ENCODE measurements around the gene HTRA3. TPM values are rescaled to one million over a fixed set of nuclear protein-coding genes. Genes with fewer than 3 reads are reported as not detected.

HTRA3 gene
- total RNA-seq, 2 experiments from 2014 or later = not detected

DNA sequence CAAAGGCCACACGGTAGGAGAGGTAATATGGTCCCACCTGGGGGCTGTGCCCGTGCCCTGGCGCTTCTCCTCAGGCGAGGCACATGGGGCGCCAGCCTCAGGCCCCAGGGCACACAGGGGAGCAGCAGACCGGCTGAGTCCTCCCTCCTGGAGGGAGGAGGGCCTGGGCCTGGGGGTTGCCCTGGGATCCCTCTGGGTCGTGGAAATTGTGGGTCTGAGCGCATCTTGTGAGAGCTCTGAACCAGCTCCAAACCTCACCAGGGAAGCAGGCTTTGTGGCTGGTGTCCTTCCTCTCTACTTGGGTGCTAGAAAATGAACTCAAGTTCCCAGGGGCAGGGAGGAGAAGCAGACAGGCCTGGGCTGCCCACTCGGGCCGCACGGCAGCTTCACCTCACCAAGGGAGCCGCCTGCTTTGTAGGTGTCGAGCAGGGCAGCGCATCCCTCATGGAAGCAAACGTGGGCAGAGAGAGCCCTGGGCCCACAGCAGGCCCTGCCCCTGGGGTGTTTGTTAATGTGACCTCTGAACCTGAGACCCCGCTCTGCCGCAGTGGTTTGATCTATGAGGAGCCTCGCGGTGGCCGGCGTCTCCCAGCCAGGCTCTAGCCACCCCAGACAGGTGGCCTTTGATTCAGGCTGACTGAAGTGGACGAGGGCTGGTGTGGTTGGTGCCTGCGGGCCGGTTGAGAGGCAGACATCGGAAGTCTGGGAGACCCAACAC, 10.8 kb downstream of the HTRA3 start:
- DNase-seq (no peak), ATAC-seq (no peak)
- intact Hi-C loops (cut with DNase I, micrococcal nuclease) = no loop called here
- CTCF ChIA-PET = interaction anchor here (0.6 to 0.7 kb wide), 2 partner anchors 48 to 55 kb away, joined by 3 read pairs; no protein-coding TSS in a partner anchor
- no peaks in the 10 kb centered on the region for H3K9me3 Mint-ChIP-seq (ENCODE audit: low read depth)
- POLR2A ChIA-PET = no interaction called here
- H3K4me1 Mint-ChIP-seq = no peaks in the 10 kb centered on the region
- no peak overlapping the region for H3K4me3 Mint-ChIP-seq
- H3K36me3 Mint-ChIP-seq (ENCODE audit: low read depth) = no peaks in the 10 kb centered on the region
- peaks cover 3% of the 10 kb centered on the region for H3K27me3 Mint-ChIP-seq
- no peak overlapping the region for H3K27ac Mint-ChIP-seq

DNA sequence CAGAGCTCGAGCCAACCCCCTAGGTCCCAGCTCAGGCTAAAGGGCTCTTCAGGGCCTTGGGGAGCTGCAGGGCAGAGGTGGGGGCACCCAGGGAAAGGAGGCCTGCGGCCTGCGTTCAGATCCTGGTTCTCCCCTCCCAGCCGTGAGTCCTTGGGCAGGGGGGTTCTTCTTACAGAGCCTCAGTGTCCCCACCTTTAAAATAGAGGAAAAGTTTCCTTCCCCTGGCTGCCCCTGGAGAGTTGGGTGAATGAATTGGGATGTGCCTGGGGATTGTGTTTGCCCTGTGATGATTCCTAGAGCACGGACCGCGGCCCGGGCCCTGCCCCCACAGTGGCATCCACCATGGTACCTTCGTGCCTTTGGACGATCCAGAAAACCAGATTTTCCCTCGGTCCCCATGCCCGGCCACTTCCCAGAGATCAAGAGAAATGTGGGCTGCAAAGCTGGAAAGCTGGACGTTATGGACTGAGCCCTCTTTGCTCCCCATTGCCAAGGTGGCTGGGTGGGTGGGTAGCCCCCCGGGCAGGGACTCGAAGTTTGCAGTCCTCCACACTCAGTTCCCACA, 11.4 kb downstream of the HTRA3 start:
- H3K9me3 Mint-ChIP-seq (ENCODE audit: low read depth) = no peaks in the 10 kb centered on the region
- CTCF ChIA-PET = no interaction called here

DNA sequence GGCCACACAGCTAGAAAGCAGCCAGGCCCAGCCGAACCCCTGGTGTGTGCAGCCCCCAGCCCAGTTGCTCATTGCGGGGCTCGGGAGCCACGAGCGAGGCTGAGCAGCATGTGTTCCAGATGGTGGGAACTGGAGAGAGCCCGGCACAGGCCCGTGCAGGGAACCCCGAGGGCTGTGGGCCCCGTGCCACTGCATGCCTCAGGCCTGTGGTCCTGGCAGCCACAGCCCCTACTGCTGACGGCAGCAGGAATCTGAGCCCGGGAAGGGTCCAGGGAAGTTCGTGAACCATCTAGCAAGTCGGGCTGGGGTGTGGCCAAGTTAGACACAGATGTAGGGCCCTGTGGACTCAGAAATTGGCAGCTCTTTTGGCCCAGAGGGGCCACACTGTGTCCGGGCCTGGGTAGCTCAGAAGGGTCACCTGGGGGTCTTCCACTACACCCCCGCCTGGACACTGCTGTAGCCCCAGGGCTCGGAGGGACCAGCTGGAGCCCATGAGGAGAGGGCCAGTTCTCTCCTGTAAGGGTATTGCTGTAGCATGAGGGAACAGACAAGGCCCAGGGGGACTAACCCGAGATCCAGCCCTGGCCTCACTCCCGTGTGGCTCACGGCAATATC, 12.1 kb downstream of the HTRA3 start:
- intact Hi-C loops (cut with DNase I, micrococcal nuclease) = no loop called here
- Mint-ChIP-seq H3K36me3 (ENCODE audit: low read depth) (no peaks in the 10 kb centered on the region), H3K4me3 (no peak overlapping the region), H3K27ac (no peak overlapping the region), H3K4me1 (no peaks in the 10 kb centered on the region), H3K27me3 (no peaks in the 10 kb centered on the region), H3K9me3 (ENCODE audit: low read depth) (no peaks in the 10 kb centered on the region)
- ATAC-seq = no peak
- DNase-seq = no peak
- POLR2A ChIA-PET = no interaction called here
- CTCF ChIA-PET = no interaction called here

More for the DNA sequence above, 11.4 kb downstream of the HTRA3 start:
- Mint-ChIP-seq H3K4me3 (no peak overlapping the region), H3K36me3 (ENCODE audit: low read depth) (no peaks in the 10 kb centered on the region), H3K27ac (no peak overlapping the region), H3K4me1 (no peaks in the 10 kb centered on the region), H3K27me3 (peaks cover 3% of the 10 kb centered on the region)
- intact Hi-C loops (cut with DNase I, micrococcal nuclease) = no loop called here
- ATAC-seq = no peak
- no peak for DNase-seq
- POLR2A ChIA-PET = no interaction called here

DNA sequence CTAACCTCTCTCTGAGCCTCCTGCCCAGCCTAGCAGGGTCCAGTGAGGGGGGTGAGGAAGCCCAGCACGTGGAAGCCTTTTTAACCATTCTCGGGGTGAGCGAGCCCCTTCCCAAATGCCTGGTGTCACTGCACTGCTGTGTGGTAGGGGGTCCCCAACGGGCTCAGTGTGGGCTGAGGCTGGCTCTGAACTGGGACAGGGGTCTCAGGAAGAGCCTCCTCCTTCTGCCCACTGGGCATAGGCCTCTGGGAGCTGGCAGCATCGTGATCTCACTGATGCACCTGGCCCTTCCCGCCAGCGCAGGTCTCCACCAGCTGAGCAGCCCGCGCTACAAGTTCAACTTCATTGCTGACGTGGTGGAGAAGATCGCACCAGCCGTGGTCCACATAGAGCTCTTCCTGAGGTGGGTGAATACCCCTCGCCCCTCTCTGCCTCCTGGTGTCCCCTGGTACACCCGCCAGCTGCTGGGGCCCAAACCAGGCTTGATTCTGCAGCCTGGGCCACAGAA, 12.6 kb downstream of the HTRA3 start:
- ChIA-PET CTCF (no interaction called here), POLR2A (no interaction called here)
- Mint-ChIP-seq H3K36me3 (ENCODE audit: low read depth) (no peaks in the 10 kb centered on the region), H3K9me3 (ENCODE audit: low read depth) (no peaks in the 10 kb centered on the region), H3K27me3 (no peaks in the 10 kb centered on the region), H3K4me3 (no peak overlapping the region), H3K27ac (no peak overlapping the region), H3K4me1 (no peaks in the 10 kb centered on the region)
- DNase-seq = no peak
- ATAC-seq = no peak
- intact Hi-C loops (cut with DNase I, micrococcal nuclease) = no loop called here

DNA sequence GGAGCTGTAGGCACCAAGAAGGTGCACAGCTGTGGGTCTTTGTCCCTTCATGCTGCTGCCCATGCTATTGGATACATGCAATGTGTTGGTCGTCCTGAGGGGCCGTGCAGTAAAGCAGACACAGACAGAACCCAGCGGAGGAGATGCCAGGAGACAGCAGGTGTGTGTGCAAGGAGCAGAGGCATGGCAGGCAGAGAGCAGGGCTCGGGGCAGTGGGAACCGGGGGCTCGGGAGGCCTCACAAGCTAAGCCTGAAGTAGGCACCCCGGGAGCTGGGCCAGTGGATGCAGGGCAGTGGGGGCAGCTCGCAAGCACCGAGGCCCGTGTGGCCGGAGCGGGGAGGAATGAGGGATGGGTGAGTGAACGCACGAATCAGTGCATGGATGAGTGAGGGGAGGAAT, 13.2 kb downstream of the HTRA3 start:
- Mint-ChIP-seq H3K27ac (no peak overlapping the region), H3K36me3 (ENCODE audit: low read depth) (no peaks in the 10 kb centered on the region), H3K4me3 (no peak overlapping the region), H3K27me3 (no peaks in the 10 kb centered on the region), H3K9me3 (ENCODE audit: low read depth) (no peaks in the 10 kb centered on the region), H3K4me1 (no peaks in the 10 kb centered on the region)
- ATAC-seq (no peak), DNase-seq (no peak)
- ChIA-PET POLR2A (no interaction called here), CTCF (no interaction called here)
- intact Hi-C loops (cut with DNase I, micrococcal nuclease) = no loop called here

DNA sequence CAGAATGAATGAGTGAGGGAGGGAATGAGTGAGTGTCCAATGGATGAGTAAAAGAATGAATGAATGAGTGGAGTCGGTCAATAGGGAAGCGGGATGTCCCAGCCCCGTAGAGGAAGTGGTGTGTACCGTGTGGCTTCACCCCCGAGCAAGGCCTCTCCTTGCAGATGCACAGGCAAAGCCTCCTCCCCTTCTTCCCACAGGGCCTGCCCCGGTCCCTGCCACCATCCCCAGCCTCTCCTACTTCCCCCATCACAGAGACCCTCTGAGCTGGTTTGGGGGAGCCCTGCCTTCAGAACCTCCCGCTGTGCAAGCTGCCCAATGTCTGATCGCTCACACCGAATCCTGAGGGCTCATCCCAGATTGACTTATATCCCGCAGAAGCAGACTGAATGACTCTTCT, 13.6 kb downstream of the HTRA3 start:
- no peaks in the 10 kb centered on the region for H3K36me3 Mint-ChIP-seq (ENCODE audit: low read depth)
- CTCF ChIA-PET = no interaction called here
- H3K9me3 Mint-ChIP-seq (ENCODE audit: low read depth) = no peaks in the 10 kb centered on the region
- ATAC-seq (no peak), DNase-seq (no peak)
- POLR2A ChIA-PET = no interaction called here
- H3K4me1 Mint-ChIP-seq = no peaks in the 10 kb centered on the region
- intact Hi-C loops (cut with DNase I, micrococcal nuclease) = no loop called here
- no peak overlapping the region for H3K27ac Mint-ChIP-seq
- no peak overlapping the region for H3K4me3 Mint-ChIP-seq
- no peaks in the 10 kb centered on the region for H3K27me3 Mint-ChIP-seq

DNA sequence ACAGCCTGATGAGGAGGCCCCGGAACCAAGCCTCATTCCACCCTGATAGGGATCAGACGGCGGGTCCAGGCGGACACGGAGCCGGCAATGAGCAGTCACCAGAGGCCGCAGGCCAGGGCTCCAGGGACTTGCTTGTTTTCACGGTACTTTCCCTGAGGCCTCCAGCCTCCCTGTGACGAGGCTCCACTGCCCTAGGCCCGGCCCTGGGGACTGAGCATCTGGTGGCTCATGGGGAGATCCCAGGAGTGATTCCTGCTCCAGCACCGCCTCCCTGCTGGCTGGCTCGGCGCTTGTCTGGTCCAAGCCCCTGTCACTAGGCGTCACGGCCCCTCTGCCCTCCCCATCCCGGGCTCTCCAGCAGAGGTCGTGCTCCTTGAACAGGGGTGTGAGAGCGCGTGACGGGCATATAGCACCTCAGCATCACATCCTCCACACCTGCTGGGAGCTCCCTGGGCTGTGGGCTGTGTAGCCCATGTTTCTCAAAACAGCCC, 14.1 kb downstream of the HTRA3 start:
- Mint-ChIP-seq H3K9me3 (ENCODE audit: low read depth) (no peaks in the 10 kb centered on the region), H3K4me1 (no peaks in the 10 kb centered on the region), H3K27me3 (no peaks in the 10 kb centered on the region), H3K36me3 (ENCODE audit: low read depth) (no peaks in the 10 kb centered on the region), H3K27ac (no peak overlapping the region), H3K4me3 (no peak overlapping the region)
- ChIA-PET POLR2A (no interaction called here), CTCF (no interaction called here)
- intact Hi-C loops (cut with DNase I, micrococcal nuclease) = no loop called here
- ATAC-seq = no peak
- DNase-seq = no peak

DNA sequence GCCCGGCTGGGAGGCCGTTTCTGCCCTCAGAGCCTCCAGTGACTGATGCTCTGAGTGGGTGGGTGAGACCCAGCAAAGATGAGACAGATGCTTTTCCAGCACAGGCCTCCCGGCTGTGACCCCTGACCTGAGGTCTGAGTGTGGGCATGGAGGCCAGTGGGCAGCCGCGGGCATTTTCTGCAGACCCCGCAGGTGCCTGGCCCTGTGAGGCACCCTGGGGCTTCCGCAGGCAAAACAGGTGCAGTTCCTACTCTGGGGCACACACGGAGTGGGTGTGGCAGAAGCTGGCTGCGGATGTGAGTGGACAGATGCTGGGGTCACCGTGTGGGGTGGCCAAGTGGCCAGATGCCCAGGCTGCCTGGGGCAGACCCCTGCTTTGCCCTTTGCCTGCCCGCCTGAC, 14.8 kb downstream of the HTRA3 start:
- ChIA-PET POLR2A (no interaction called here), CTCF (no interaction called here)
- ATAC-seq = no peak
- no peak overlapping the region for H3K27ac Mint-ChIP-seq
- no peak for DNase-seq
- H3K27me3 Mint-ChIP-seq = no peaks in the 10 kb centered on the region
- intact Hi-C loops (cut with DNase I, micrococcal nuclease) = no loop called here
- no peaks in the 10 kb centered on the region for H3K9me3 Mint-ChIP-seq (ENCODE audit: low read depth)
- H3K4me3 Mint-ChIP-seq = no peak overlapping the region
- no peaks in the 10 kb centered on the region for H3K36me3 Mint-ChIP-seq (ENCODE audit: low read depth)
- no peaks in the 10 kb centered on the region for H3K4me1 Mint-ChIP-seq

DNA sequence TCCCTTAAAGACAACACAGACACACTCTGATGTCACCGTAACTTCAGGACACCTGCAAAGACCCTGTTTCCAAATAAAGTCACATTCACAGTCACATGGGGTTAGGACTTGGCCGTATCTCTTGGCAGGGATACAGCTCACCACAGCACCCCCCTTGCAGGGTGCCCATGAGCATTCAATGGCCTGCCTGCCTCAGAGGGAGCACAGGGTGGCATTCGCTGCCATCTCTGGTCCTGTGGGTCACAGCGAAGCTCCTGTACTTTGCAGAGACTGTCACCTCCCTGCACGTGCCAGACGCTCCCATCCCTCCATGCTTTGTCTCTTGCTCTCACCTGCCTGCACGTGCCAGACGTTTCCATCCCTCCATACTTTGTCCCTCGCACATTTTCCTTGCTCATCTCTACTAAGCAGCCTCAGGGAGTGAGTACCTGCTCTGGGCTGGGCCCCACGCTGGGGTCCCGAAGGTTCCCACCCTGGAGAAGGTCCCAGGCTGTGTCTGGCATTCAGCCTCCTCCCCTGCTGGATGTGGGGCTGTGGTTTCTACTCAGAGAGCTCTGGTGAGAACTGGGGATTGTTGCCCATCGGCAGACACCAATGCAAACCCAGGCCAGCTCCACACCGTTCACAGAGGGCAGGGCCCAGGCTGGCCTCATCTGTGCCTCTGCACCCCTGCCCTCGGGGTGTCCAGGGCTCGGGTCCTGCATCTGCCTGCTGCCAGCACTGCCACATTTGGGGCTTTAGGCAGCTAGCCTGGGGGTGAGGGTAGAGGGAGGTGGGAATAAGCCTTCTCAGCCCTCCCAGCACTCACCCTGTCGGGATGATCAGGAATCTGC, 15.8 kb downstream of the HTRA3 start:
- no peak overlapping the region for H3K4me3 Mint-ChIP-seq
- no peaks in the 10 kb centered on the region for H3K36me3 Mint-ChIP-seq (ENCODE audit: low read depth)
- intact Hi-C loops (cut with DNase I, micrococcal nuclease) = no loop called here
- ChIA-PET CTCF (no interaction called here), POLR2A (no interaction called here)
- no peak overlapping the region for H3K27ac Mint-ChIP-seq
- H3K9me3 Mint-ChIP-seq (ENCODE audit: low read depth) = no peaks in the 10 kb centered on the region
- ATAC-seq (no peak), DNase-seq (no peak)
- H3K27me3 Mint-ChIP-seq = no peaks in the 10 kb centered on the region
- no peaks in the 10 kb centered on the region for H3K4me1 Mint-ChIP-seq

DNA sequence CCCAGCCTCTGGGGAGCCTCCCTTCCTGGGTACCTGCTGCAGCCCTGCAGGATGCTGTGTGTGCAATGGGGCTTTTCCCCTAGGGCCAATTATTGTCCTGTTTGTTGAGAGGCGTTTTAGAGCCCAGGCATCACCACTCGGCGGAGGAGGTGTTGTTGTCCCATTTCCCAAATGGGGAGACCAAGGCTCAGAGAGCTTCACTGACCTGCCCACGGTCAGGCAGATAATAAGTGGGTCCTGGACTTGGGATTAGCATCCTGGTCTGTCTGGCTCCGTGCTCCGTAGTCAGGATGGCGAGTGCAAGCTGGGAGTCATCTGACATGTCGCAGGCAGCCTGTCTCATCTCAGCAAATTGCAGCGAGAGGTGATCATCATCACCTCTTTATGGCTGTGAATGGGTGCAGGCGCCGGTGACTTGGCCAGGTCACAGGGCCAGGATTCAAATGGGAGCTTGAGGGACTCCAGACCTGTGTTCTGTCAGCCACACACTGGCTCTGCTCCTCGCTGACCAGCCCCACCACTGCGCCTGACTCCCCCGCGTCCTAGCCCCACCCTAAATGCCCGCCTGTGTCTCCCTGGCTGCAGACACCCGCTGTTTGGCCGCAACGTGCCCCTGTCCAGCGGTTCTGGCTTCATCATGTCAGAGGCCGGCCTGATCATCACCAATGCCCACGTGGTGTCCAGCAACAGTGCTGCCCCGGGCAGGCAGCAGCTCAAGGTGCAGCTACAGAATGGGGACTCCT, 16.6 kb downstream of the HTRA3 start:
- H3K27ac Mint-ChIP-seq = no peak overlapping the region
- no peak overlapping the region for H3K4me3 Mint-ChIP-seq
- H3K9me3 Mint-ChIP-seq (ENCODE audit: low read depth) = no peaks in the 10 kb centered on the region
- no peaks in the 10 kb centered on the region for H3K4me1 Mint-ChIP-seq
- ATAC-seq = no peak
- ChIA-PET CTCF (interaction anchor here (1.2 kb wide), 1 partner anchor 484 kb away, joined by 3 read pairs; no protein-coding TSS in a partner anchor), POLR2A (no interaction called here)
- intact Hi-C loops (cut with DNase I, micrococcal nuclease) = no loop called here
- no peaks in the 10 kb centered on the region for H3K27me3 Mint-ChIP-seq
- no peak for DNase-seq
- no peaks in the 10 kb centered on the region for H3K36me3 Mint-ChIP-seq (ENCODE audit: low read depth)

DNA sequence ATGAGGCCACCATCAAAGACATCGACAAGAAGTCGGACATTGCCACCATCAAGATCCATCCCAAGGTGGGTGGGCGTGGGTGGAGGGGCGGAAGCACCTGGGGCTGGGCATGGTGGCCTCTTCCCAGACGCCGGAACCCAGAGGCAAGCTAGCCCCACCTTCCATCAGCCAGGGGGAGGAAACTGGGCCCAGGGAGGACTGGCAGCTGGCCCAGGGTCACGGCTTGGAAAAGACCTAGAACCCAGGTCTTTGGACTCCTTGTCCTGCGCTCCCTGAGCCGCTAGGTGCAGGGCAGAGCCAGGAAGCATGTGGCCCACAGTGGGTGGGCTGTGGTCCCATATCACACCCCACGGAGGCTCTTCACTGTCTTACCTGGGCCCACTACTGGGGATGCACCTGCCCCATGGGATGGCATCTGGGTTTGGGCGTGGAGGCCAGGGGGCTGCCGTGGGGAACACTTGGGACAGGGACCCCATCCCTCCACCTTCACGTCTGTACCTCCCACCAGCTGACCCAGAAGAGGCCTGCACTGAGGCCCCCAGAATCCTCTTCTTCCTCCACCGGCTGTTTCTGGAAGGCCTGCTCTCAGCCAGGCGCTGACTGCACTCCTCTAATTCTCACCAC, 17.3 kb downstream of the HTRA3 start:
- H3K4me3 Mint-ChIP-seq = no peak overlapping the region
- DNase-seq (no peak), ATAC-seq (no peak)
- intact Hi-C loops (cut with DNase I, micrococcal nuclease) = no loop called here
- H3K36me3 Mint-ChIP-seq (ENCODE audit: low read depth) = no peaks in the 10 kb centered on the region
- H3K9me3 Mint-ChIP-seq (ENCODE audit: low read depth) = no peaks in the 10 kb centered on the region
- no peak overlapping the region for H3K27ac Mint-ChIP-seq
- ChIA-PET CTCF (interaction anchor here (1.2 kb wide), 1 partner anchor 484 kb away, joined by 3 read pairs; no protein-coding TSS in a partner anchor), POLR2A (no interaction called here)
- H3K27me3 Mint-ChIP-seq = no peaks in the 10 kb centered on the region
- H3K4me1 Mint-ChIP-seq = no peaks in the 10 kb centered on the region

Measured in activated CD4-positive, alpha-beta T cell treated with anti-CD3 and anti-CD28 coated beads for 36 hours (primary cell).